Stimulated activated naive CD8-positive, alpha-beta T cell treated with anti-CD3 and anti-CD28 coated beads, Interleukin-15, amount 100 ng/mL, for 72 hours (primary cell): ENCODE data around the gene SEMA3A.
"Not testable (repeated sequence)": the region's sequence is repeated elsewhere in the genome, so short reads cannot be mapped to it uniquely, and the experiment has no call there.

Experiments
- ATAC-seq: fragments of 150-1000 bp; cut with Tn5 transposase; 2 replicates; pipeline ENCODE4 v1.10.0; 2021; ENCODE audit warnings: mild to moderate bottlenecking, moderate library complexity
- DNase-seq, 2 donors: peaks; one replicate each; pipeline ENCODE4 v3.0.0; 2021 to 2022
- H3K27ac Mint-ChIP-seq, 2 donors: one replicate each; pipeline ENCODE4 v1.8.0; 2022; ENCODE audit warnings: mild to moderate bottlenecking in 2 of 2, mixed read lengths in 2 of 2, moderate library complexity in 2 of 2
- H3K27me3 Mint-ChIP-seq: one replicate; pipeline ENCODE4 v1.8.0; 2022; ENCODE audit warnings: mixed read lengths
- H3K4me1 Mint-ChIP-seq: one replicate; pipeline ENCODE4 v1.8.0; 2022; ENCODE audit warnings: mild to moderate bottlenecking, mixed read lengths
- H3K4me3 Mint-ChIP-seq, 2 donors: one replicate each; pipeline ENCODE4 v1.8.0; 2022; ENCODE audit warnings: mild to moderate bottlenecking in 2 of 2, mixed read lengths in 2 of 2, moderate library complexity in 1 of 2
- H3K9me3 Mint-ChIP-seq, 2 donors: one replicate each; pipeline ENCODE4 v1.8.0; 2022; ENCODE audit warnings: mixed read lengths in 2 of 2

Gene SEMA3A

GRCh38 chr7:84187087-84187805, 7.3 kb downstream of the SEMA3A start:
- Mint-ChIP-seq H3K9me3 (no peaks in the 10 kb centered on the region), H3K4me3 (peak overlapping the region in 1 of 2 donors; percentile 29), H3K27ac (no peak overlapping the region), H3K4me1 (peaks cover 25% of the 10 kb centered on the region), H3K27me3 (no peaks in the 10 kb centered on the region)
- DNase-seq, result no peak
- ATAC-seq, result peak; percentile 62

- Mint-ChIP-seq H3K27me3 (no peaks in the 10 kb centered on the region), H3K4me3 (no peak overlapping the region), H3K27ac (no peak overlapping the region), H3K4me1 (peaks cover 18% of the 10 kb centered on the region), H3K9me3 (no peaks in the 10 kb centered on the region)
- DNase-seq (no peak), ATAC-seq (no peak)
Observed at GRCh38 chr7:84183741-84184140, 10.8 kb downstream of the SEMA3A start.

GRCh38 chr7:84182301-84182700, 12.3 kb downstream of the SEMA3A start:
- ATAC-seq (no peak), DNase-seq (no peak)
- H3K9me3 Mint-ChIP-seq, result no peaks in the 10 kb centered on the region
- H3K27ac Mint-ChIP-seq, result no peak overlapping the region
- H3K4me1 Mint-ChIP-seq, result peaks cover 11% of the 10 kb centered on the region
- H3K4me3 Mint-ChIP-seq, result no peak overlapping the region
- H3K27me3 Mint-ChIP-seq, result no peaks in the 10 kb centered on the region

- H3K9me3 Mint-ChIP-seq, result no peaks in the 10 kb centered on the region
- H3K27me3 Mint-ChIP-seq, result no peaks in the 10 kb centered on the region
- no peak overlapping the region for H3K4me3 Mint-ChIP-seq
- DNase-seq (no peak), ATAC-seq (no peak)
- no peak overlapping the region for H3K27ac Mint-ChIP-seq
- H3K4me1 Mint-ChIP-seq, result peaks cover 4% of the 10 kb centered on the region
Observed at GRCh38 chr7:84181628-84182027, 13.0 kb downstream of the SEMA3A start.

GRCh38 chr7:84177758-84178412, 16.7 kb downstream of the SEMA3A start:
- H3K4me3 Mint-ChIP-seq, result no peak overlapping the region
- no peaks in the 10 kb centered on the region for H3K4me1 Mint-ChIP-seq
- DNase-seq, result no peak
- no peaks in the 10 kb centered on the region for H3K27me3 Mint-ChIP-seq
- no peak overlapping the region for H3K27ac Mint-ChIP-seq
- ATAC-seq, result no peak
- no peaks in the 10 kb centered on the region for H3K9me3 Mint-ChIP-seq

- H3K27me3 Mint-ChIP-seq, result no peaks in the 10 kb centered on the region
- H3K4me3 Mint-ChIP-seq, result no peak overlapping the region
- ATAC-seq (no peak), DNase-seq (no peak)
- H3K9me3 Mint-ChIP-seq, result no peaks in the 10 kb centered on the region
- no peak overlapping the region for H3K27ac Mint-ChIP-seq
- no peaks in the 10 kb centered on the region for H3K4me1 Mint-ChIP-seq
Observed at GRCh38 chr7:84176716-84177115, 17.9 kb downstream of the SEMA3A start.

- H3K27me3 Mint-ChIP-seq, result no peaks in the 10 kb centered on the region
- H3K27ac Mint-ChIP-seq, result no peak overlapping the region
- H3K4me1 Mint-ChIP-seq, result no peaks in the 10 kb centered on the region
- ATAC-seq (no peak), DNase-seq (no peak)
- no peak overlapping the region for H3K4me3 Mint-ChIP-seq
- no peaks in the 10 kb centered on the region for H3K9me3 Mint-ChIP-seq
Observed at GRCh38 chr7:84175461-84175860, 19.1 kb downstream of the SEMA3A start.

GRCh38 chr7:84170646-84171045, 23.9 kb downstream of the SEMA3A start:
- Mint-ChIP-seq H3K27ac (no peak overlapping the region), H3K4me1 (no peaks in the 10 kb centered on the region), H3K9me3 (no peaks in the 10 kb centered on the region), H3K4me3 (no peak overlapping the region), H3K27me3 (no peaks in the 10 kb centered on the region)
- no peak for DNase-seq
- ATAC-seq, result no peak

GRCh38 chr7:84162584-84162983, 32.0 kb downstream of the SEMA3A start:
- no peak for DNase-seq
- H3K4me1 Mint-ChIP-seq, result no peaks in the 10 kb centered on the region
- H3K27me3 Mint-ChIP-seq, result no peaks in the 10 kb centered on the region
- no peaks in the 10 kb centered on the region for H3K9me3 Mint-ChIP-seq
- H3K27ac Mint-ChIP-seq, result no peak overlapping the region
- no peak for ATAC-seq
- no peak overlapping the region for H3K4me3 Mint-ChIP-seq

- DNase-seq (no peak), ATAC-seq (no peak)
- no peak overlapping the region for H3K4me3 Mint-ChIP-seq
- H3K27ac Mint-ChIP-seq, result no peak overlapping the region
- no peaks in the 10 kb centered on the region for H3K9me3 Mint-ChIP-seq
- H3K4me1 Mint-ChIP-seq, result no peaks in the 10 kb centered on the region
- no peaks in the 10 kb centered on the region for H3K27me3 Mint-ChIP-seq
Observed at GRCh38 chr7:84162125-84162524, 32.5 kb downstream of the SEMA3A start.

GRCh38 chr7:84161398-84161797, 33.2 kb downstream of the SEMA3A start:
- no peaks in the 10 kb centered on the region for H3K27me3 Mint-ChIP-seq
- ATAC-seq, result no peak

GRCh38 chr7:84159435-84159834, 35.2 kb downstream of the SEMA3A start:
- Mint-ChIP-seq H3K4me1 (no peaks in the 10 kb centered on the region), H3K9me3 (no peaks in the 10 kb centered on the region), H3K27me3 (no peaks in the 10 kb centered on the region), H3K27ac (no peak overlapping the region), H3K4me3 (no peak overlapping the region)
- ATAC-seq, result no peak
- DNase-seq, result no peak

More at GRCh38 chr7:84161398-84161797, 33.2 kb downstream of the SEMA3A start:
- no peak overlapping the region for H3K4me3 Mint-ChIP-seq
- no peak for DNase-seq
- no peaks in the 10 kb centered on the region for H3K9me3 Mint-ChIP-seq
- H3K27ac Mint-ChIP-seq, result no peak overlapping the region
- H3K4me1 Mint-ChIP-seq, result no peaks in the 10 kb centered on the region

GRCh38 chr7:84157171-84157570, 37.4 kb downstream of the SEMA3A start:
- H3K4me1 Mint-ChIP-seq, result no peaks in the 10 kb centered on the region
- no peak overlapping the region for H3K27ac Mint-ChIP-seq
- DNase-seq (no peak), ATAC-seq (no peak)
- no peaks in the 10 kb centered on the region for H3K9me3 Mint-ChIP-seq
- no peaks in the 10 kb centered on the region for H3K27me3 Mint-ChIP-seq
- no peak overlapping the region for H3K4me3 Mint-ChIP-seq

- DNase-seq, result no peak
- Mint-ChIP-seq H3K27me3 (no peaks in the 10 kb centered on the region), H3K9me3 (no peaks in the 10 kb centered on the region), H3K27ac (no peak overlapping the region), H3K4me1 (no peaks in the 10 kb centered on the region), H3K4me3 (no peak overlapping the region)
- no peak for ATAC-seq
Observed at GRCh38 chr7:84154991-84155781, 39.4 kb downstream of the SEMA3A start.

GRCh38 chr7:84152995-84153394, 41.6 kb downstream of the SEMA3A start:
- DNase-seq (no peak), ATAC-seq (no peak)
- Mint-ChIP-seq H3K4me3 (no peak overlapping the region), H3K27ac (no peak overlapping the region), H3K4me1 (no peaks in the 10 kb centered on the region), H3K9me3 (no peaks in the 10 kb centered on the region), H3K27me3 (no peaks in the 10 kb centered on the region)

- not testable (repeated sequence) for H3K27ac Mint-ChIP-seq, ATAC-seq, H3K9me3 Mint-ChIP-seq, H3K4me3 Mint-ChIP-seq, DNase-seq, H3K27me3 Mint-ChIP-seq, H3K4me1 Mint-ChIP-seq
Observed at GRCh38 chr7:84150370-84150769, 44.2 kb downstream of the SEMA3A start.
